Right ventricle myocardium superior (tissue), 1 donor: Measurements from ENCODE around the gene PPP6R3. TPM values are rescaled to one million over a fixed set of nuclear protein-coding genes. Genes with fewer than 3 reads are reported as not detected.
"Not testable (repeated sequence)": the region's sequence is repeated elsewhere in the genome, so short reads cannot be mapped to it uniquely, and the experiment has no call there.

ENCODE experiments used
- ATAC-seq: fragments of 200-7000 bp; cut with Tn5 transposase; one replicate; pipeline ENCODE4 v1.9.1; 2020; ENCODE audit warnings: mild to moderate bottlenecking; ENCODE audit not compliant: poor library complexity
- DNase-seq: peaks from one replicate; pipeline ENCODE4 v3.0.0-alpha.2; 2020
- intact Hi-C: fragments of 100-400 bp; cut with DNase I; formaldehyde crosslinking; loops from one replicate; pipeline ENCODE4 v1.11.2; 2022
- total RNA-seq: library from RNA; stranded (reverse); fragmentation: NEBNext Ultra II Directional; extraction: Animal tissue kit (Norgen Biotek cat#: 25700); gene quantifications from one replicate; pipeline ENCODE4 v1.2.1, GENCODE V29; 2021
- donor health status: DM: no; HTN: yes; CAD: no; lungs with severe emphysema.

Gene PPP6R3
- total RNA-seq, 1 donor from 2014 or later = 73.9 TPM

- ATAC-seq (peak; percentile 93), DNase-seq (peak; percentile 87)
- intact Hi-C loops = loop anchor here (5.0 kb wide), 1 partner anchor 190 kb away; no protein-coding TSS in a partner anchor
Observed at GRCh38 chr11:68447015-68447801, 13.3 kb upstream of the PPP6R3 start.

GRCh38 chr11:68447914-68448313 lies 12.6 kb upstream of the PPP6R3 start:
- ATAC-seq, DNase-seq: not testable (repeated sequence)
- intact Hi-C loops = loop anchor here (5.0 kb wide), 1 partner anchor 191 kb away; no protein-coding TSS in a partner anchor

- intact Hi-C loops = loop anchor here (5.0 kb wide), 1 partner anchor 191 kb away; no protein-coding TSS in a partner anchor
- ATAC-seq = no peak
- peak; percentile 39 for DNase-seq
Observed at GRCh38 chr11:68448604-68449011, 11.9 kb upstream of the PPP6R3 start.

- DNase-seq (no peak), ATAC-seq (no peak)
- intact Hi-C loops = loop anchor here (5.0 kb wide), 1 partner anchor 193 kb away; no protein-coding TSS in a partner anchor
Observed at GRCh38 chr11:68449951-68450350, 10.6 kb upstream of the PPP6R3 start.

DNA sequence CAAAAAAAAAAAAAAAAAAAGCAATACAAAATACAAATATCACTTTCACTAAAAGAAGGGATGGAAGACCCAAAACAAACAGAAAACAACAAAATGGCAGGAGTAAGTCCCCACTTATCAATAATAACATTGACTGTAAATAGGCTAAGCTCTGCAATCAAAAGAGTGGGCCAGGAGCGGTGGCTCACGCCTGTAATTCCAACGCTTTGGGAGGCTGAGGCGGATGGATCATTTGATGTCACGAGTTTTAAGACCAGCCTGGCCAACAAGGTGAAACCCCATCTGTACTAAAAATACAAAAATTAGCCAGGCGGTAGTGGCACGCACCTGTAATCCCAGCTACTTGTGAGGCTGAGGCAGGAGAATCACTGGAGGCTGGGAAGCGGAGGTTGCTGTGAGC lies 9.8 kb upstream of the PPP6R3 start:
- intact Hi-C loops = no loop called here
- ATAC-seq (no peak), DNase-seq (no peak)

DNA sequence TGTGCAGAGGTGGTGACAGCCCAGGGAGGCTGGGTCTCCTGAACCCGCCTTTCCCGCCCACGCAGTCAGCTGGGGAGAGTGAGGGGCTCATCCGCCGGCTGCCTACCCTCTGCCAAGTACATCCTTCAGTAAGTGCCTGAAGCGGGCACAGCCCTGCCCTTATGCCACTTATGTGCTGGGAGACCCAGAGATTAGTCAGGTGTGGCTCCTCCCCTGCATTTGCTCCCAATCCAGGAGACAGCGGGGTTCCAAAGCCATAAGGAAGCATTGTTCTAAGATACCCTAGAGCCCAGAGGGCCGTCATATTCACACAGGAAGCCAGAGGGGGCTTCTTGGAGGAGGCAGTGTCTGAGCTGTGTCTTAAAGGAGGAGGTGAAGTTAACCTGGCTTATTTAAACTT lies 5.8 kb upstream of the PPP6R3 start:
- ATAC-seq = no peak
- DNase-seq = no peak
- intact Hi-C loops = no loop called here

DNA sequence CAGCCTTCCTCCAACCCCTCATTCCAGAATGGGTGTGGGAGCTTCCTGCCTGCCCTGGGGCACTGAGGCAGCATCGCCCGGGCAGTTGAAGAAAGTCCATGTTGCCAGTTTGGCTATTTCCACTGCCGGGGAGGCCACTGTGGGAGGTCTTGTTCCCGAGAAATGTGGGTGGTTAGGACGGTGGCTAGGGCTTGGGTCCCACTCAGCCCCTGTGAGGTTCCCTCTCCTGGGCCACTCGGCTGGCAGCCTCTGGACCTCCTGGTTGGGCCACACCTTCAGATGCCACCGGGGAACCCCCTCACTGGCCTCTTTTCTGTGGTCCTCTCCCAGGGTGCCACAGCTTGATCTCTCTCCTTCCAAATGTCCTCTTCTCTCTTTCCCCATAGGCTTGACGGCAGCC lies 5.1 kb upstream of the PPP6R3 start:
- ATAC-seq = no peak

GRCh38 chr11:68457216-68457897 lies 3.2 kb upstream of the PPP6R3 start:
- intact Hi-C loops = no loop called here
- no peak for DNase-seq
- ATAC-seq = no peak

More for the DNA sequence above, 5.1 kb upstream of the PPP6R3 start:
- no peak for DNase-seq
- intact Hi-C loops = no loop called here

GRCh38 chr11:68457898-68458249 lies 2.7 kb upstream of the PPP6R3 start:
- no peak for DNase-seq
- ATAC-seq = no peak
- intact Hi-C loops = no loop called here

- ATAC-seq, intact Hi-C loops, DNase-seq: not testable (repeated sequence)
Observed at GRCh38 chr11:68458340-68458739, 2.2 kb upstream of the PPP6R3 start.

DNA sequence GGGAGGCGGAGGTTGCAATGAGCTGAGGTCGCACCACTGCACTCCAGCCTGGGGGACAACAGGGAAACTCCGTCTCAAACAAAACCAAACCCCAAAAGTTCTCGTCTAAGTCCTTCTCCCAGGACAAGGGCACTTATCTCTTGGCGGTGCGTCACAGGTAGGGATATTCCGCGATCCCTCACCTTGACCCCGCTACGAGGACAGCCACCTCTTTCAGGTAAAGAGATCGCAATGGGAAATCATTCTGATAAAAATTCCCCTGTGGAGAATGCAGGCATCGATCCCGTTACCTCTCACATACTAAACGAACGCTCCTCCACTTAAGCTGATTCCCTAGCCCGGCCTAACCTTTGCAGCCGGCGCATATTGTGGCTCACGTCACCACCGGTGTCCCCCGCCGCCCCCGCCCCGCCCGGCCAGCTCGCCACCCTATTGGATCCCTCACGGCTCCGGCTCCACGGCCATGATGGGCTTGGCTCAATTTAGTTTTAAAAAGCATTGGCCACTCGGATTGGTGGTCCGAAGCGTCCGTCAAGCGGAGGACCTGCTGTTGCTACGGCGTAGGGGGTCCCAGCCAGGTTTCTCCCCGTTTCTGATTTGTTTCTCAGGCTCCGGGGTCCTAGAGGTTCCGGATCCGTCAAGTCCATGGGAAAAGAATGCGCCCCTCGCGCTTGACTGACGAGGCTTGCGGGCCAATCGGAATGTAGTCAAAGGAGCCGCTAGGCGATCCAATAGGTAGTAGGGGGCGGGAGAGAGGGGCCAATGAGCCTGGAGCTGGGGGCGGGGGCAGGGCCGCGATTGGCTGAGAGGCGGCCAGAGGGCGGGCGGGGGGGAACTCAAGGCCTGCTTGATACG lies 439 bp upstream of the PPP6R3 start:
- intact Hi-C loops = loop anchor here (10.0 kb wide), 2 partner anchors 75 to 125 kb away; no protein-coding TSS in a partner anchor
- peak; percentile 93 for ATAC-seq

GRCh38 chr11:68461575-68461917 lies 994 bp downstream of the PPP6R3 start:
- intact Hi-C loops = loop anchor here (10.0 kb wide), 2 partner anchors 73 to 123 kb away; no protein-coding TSS in a partner anchor
- ATAC-seq (no peak), DNase-seq (no peak)

More for the DNA sequence above, 439 bp upstream of the PPP6R3 start:
- peak; percentile 97 for DNase-seq

GRCh38 chr11:68463714-68464113 lies 3.2 kb downstream of the PPP6R3 start:
- DNase-seq = no peak
- ATAC-seq = no peak
- intact Hi-C loops = loop anchor here (10.0 kb wide), 2 partner anchors 71 to 121 kb away; no protein-coding TSS in a partner anchor

GRCh38 chr11:68467201-68467834 lies 6.8 kb downstream of the PPP6R3 start:
- DNase-seq (no peak), ATAC-seq (no peak)
- intact Hi-C loops = loop anchor here (10.0 kb wide), 2 partner anchors 67 to 117 kb away; no protein-coding TSS in a partner anchor

DNA sequence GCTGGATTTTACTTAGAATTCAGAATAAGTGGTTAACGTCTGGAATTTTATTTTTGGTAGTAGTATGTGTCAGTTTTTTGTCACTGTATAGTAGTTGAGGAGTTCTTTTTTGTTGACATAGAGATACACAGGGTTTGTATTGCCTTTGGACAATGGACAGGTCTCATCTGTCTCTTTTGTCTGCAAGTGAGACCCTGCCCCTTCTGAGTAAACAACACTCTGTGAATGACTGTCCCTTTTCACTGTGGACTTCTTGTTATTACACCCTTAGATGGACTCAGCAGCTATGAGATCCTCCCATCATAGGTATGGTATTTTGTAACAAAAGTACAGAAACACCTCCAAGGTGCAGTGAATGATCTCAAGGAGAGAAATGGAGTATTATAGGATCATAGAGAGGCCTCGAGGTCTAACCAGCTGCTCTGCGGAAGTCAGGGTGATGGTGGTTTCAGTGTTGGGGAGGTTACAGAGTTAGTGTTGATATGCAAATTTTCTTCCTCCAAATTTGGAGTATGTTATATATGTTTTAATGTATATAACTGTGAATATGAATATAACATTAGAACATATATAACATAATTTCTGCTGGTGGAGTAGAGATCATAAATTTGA lies 7.8 kb downstream of the PPP6R3 start:
- intact Hi-C loops = loop anchor here (10.0 kb wide), 2 partner anchors 66 to 116 kb away; no protein-coding TSS in a partner anchor
- DNase-seq (no peak), ATAC-seq (no peak)

DNA sequence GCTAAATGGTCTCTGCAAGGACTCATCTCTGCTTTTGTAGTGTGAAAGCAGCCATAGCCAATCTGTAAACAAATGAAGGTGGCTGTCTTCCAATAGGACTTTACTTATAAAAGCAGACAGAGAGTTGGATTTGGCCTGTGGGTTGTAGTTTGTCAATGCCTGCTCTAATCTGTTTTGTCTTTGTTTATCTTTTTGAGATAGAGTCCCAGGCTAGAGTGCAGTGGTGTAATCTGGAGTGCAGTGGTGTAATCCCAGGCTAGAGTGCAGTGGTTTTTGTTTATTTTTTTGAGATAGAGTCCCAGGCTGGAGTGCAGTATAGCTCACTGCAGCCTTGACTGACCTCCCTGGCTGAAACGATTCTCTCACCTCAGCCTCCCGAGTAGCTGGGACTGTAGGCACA lies 8.6 kb downstream of the PPP6R3 start:
- intact Hi-C loops = loop anchor here (10.0 kb wide), 2 partner anchors 66 to 116 kb away; no protein-coding TSS in a partner anchor
- no peak for DNase-seq
- ATAC-seq = peak; percentile 16

GRCh38 chr11:68469642-68470041 lies 9.1 kb downstream of the PPP6R3 start:
- DNase-seq = no peak
- no peak for ATAC-seq
- intact Hi-C loops = loop anchor here (10.0 kb wide), 2 partner anchors 65 to 115 kb away; no protein-coding TSS in a partner anchor
